SK-N-SH (cell line): ENCODE measurements around the gene RABAC1. TPM values are rescaled to one million over a fixed set of nuclear protein-coding genes. Genes with fewer than 3 reads are reported as not detected.

Source experiments
- CTCF ChIA-PET: fragments of 300-600, 350-600 bp; formaldehyde crosslinking; extraction: SDS; loops from one replicate; lab custom pipeline; 2021; lab: Yijun Ruan, JAX
- POLR2A ChIA-PET: fragments of 350-600 bp; sonication (Branson Sonifier 250); formaldehyde crosslinking; extraction: SDS; loops from one replicate; lab custom pipeline; 2020; ENCODE audit warnings: antibody characterized with exemption, inconsistent platforms; lab: Yijun Ruan, JAX
- DNase-seq: peaks from one replicate; pipeline ENCODE4 v3.0.0; 2012
- H2AFZ ChIP-seq: fragments of 200-600 bp; sonication (generic); 2 replicates; pipeline ENCODE4 v1.8.1; 2016; ENCODE audit warnings: antibody characterized with exemption, mild to moderate bottlenecking, low read depth
- H3F3A ChIP-seq: fragments of 200-600 bp; sonication (generic); replicated peaks from 2 replicates; pipeline ENCODE3; 2016; ENCODE audit warnings: antibody characterized with exemption, mild to moderate bottlenecking; ENCODE audit not compliant: insufficient read depth
- H3K27ac ChIP-seq, 2 experiments: fragments of 200-500 bp in 1 of 2; fragments of 200-600 bp in 1 of 2; sonication (Bioruptor generic) in 1 of 2; sonication (generic), shearing (Covaris generic) in 1 of 2; 2 replicates each; pipeline versions ENCODE4 v1.5.1 to v1.6.1; 2014 to 2016; ENCODE audit warnings: low read depth in 2 of 2, inconsistent platforms in 1 of 2, low read length in 1 of 2, mild to moderate bottlenecking in 1 of 2, mixed read lengths in 1 of 2
- H3K27me3 ChIP-seq: fragments of 200-600 bp; sonication (generic), shearing (Covaris generic); 2 replicates; pipeline ENCODE4 v1.6.1; 2016; ENCODE audit warnings: mixed run types; ENCODE audit not compliant: insufficient read depth
- H3K36me3 ChIP-seq, 2 experiments: fragments of 200-500 bp in 1 of 2; fragments of 200-600 bp in 1 of 2; sonication (Bioruptor generic) in 1 of 2; sonication (generic) in 1 of 2; replicated peaks in 1 of 2; 2 replicates each; pipeline versions ENCODE3 to v1.5.1; 2014 to 2016; ENCODE audit warnings: low read length in 1 of 2, mild to moderate bottlenecking in 1 of 2; ENCODE audit not compliant: insufficient read depth in 2 of 2, control insufficient read depth in 1 of 2
- H3K4me1 ChIP-seq, 2 experiments: fragments of 200-500 bp in 1 of 2; fragments of 200-600 bp in 1 of 2; sonication (Bioruptor generic) in 1 of 2; sonication (generic), shearing (Covaris generic) in 1 of 2; 2 replicates each; pipeline versions ENCODE4 v1.5.1 to v1.6.1; 2014 to 2016; ENCODE audit warnings: low read depth in 1 of 2, low read length in 1 of 2, mixed run types in 1 of 2; ENCODE audit not compliant: insufficient read depth in 2 of 2, control insufficient read depth in 1 of 2
- H3K4me2 ChIP-seq: fragments of 200-600 bp; sonication (generic), shearing (Covaris generic); 2 replicates; pipeline ENCODE4 v1.6.1; 2017; ENCODE audit warnings: mixed run types
- H3K4me3 ChIP-seq, 2 experiments: fragments of 200-500 bp in 1 of 2; fragments of 200-600 bp in 1 of 2; sonication (Bioruptor generic) in 1 of 2; sonication (generic), shearing (Covaris generic) in 1 of 2; 2 replicates each; pipeline versions ENCODE4 v1.5.1 to v1.8.1; 2014 to 2016; ENCODE audit warnings: low read depth in 2 of 2, inconsistent platforms in 1 of 2, low read length in 1 of 2, mild to moderate bottlenecking in 1 of 2, mixed read lengths in 1 of 2, moderate library complexity in 1 of 2
- H3K79me2 ChIP-seq: fragments of 200-600 bp; sonication (generic); 2 replicates; pipeline ENCODE4 v1.8.1; 2017; ENCODE audit warnings: mild to moderate bottlenecking; ENCODE audit not compliant: insufficient read depth
- H3K9ac ChIP-seq: fragments of 200-600 bp; sonication (generic); 2 replicates; pipeline ENCODE4 v1.6.1; 2017; ENCODE audit warnings: mixed run types
- H3K9me2 ChIP-seq: fragments of 200-600 bp; sonication (generic); 2 replicates; pipeline ENCODE4 v1.6.1; 2017; ENCODE audit warnings: mixed run types
- H3K9me3 ChIP-seq: fragments of 200-600 bp; sonication (generic); 2 replicates; pipeline ENCODE4 v1.6.1; 2017; ENCODE audit warnings: mixed run types, mild to moderate bottlenecking, moderate library complexity
- H4K20me1 ChIP-seq: fragments of 200-600 bp; sonication (generic); 2 replicates; pipeline ENCODE4 v1.6.1; 2017; ENCODE audit warnings: mild to moderate bottlenecking, mixed run types; ENCODE audit not compliant: insufficient read depth
- EP300 ChIP-seq, 2 experiments: IDR thresholded peaks; 2 replicates each; pipeline versions ENCODE4 v1.4.0 to v1.6.1; 2012; ENCODE audit warnings: borderline replicate concordance in 1 of 2, low read depth in 1 of 2, low read length in 1 of 2
- EZH2phosphoT487 ChIP-seq: fragments of 200-600 bp; sonication (generic); IDR thresholded peaks from 2 replicates; pipeline ENCODE4 v1.6.1; 2017; ENCODE audit warnings: low read depth, mixed run types, mild to moderate bottlenecking, antibody characterized with exemption, moderate library complexity, borderline replicate concordance
- FOXJ3 ChIP-seq: sonication (generic); formaldehyde crosslinking; IDR thresholded peaks from 2 replicates; pipeline ENCODE4 v1.5.1; 2020; ENCODE audit warnings: mild to moderate bottlenecking, missing genetic modification reagents
- FOXM1 ChIP-seq: IDR thresholded peaks from 2 replicates; pipeline ENCODE4 v1.4.0; 2012; ENCODE audit warnings: low read depth, mild to moderate bottlenecking
- GABPA ChIP-seq: IDR thresholded peaks from 2 replicates; pipeline ENCODE4 v1.4.0; 2012; ENCODE audit warnings: low read depth, mild to moderate bottlenecking
- IRF3 ChIP-seq: fragments of 150-350 bp; IDR thresholded peaks from 2 replicates; pipeline ENCODE4 v1.6.1; 2016; ENCODE audit warnings: mild to moderate bottlenecking, low read depth, low read length
- MXI1 ChIP-seq: IDR thresholded peaks from 2 replicates; pipeline ENCODE4 v1.6.1; 2012; ENCODE audit warnings: mild to moderate bottlenecking, low read depth, low read length, improper control_type of control experiment
- POLR2AphosphoS5 ChIP-seq: IDR thresholded peaks from 2 replicates; pipeline ENCODE4 v1.6.1; 2012; ENCODE audit warnings: low read depth, low read length
- RAD21 ChIP-seq: IDR thresholded peaks from 2 replicates; pipeline ENCODE4 v1.6.1; 2012; ENCODE audit warnings: mild to moderate bottlenecking, low read length
- SIN3A ChIP-seq: IDR thresholded peaks from 2 replicates; pipeline ENCODE4 v1.6.1; 2012; ENCODE audit warnings: low read depth, mild to moderate bottlenecking, low read length, moderate library complexity, borderline replicate concordance
- TAF1 ChIP-seq: IDR thresholded peaks from 2 replicates; pipeline ENCODE4 v1.6.1; 2012; ENCODE audit warnings: low read depth, mild to moderate bottlenecking, low read length, moderate library complexity, borderline replicate concordance
- TCF12 ChIP-seq: IDR thresholded peaks from 2 replicates; pipeline ENCODE4 v1.4.0; 2012
- TEAD4 ChIP-seq: IDR thresholded peaks from 2 replicates; pipeline ENCODE4 v1.4.0; 2012; ENCODE audit warnings: mild to moderate bottlenecking, borderline replicate concordance; ENCODE audit not compliant: insufficient read depth
- WGBS: methylation state at CpG from one replicate; pipeline ENCODE4 v1.1.6; 2017; ENCODE audit warnings: low lambda C conversion rate; 5-methylcytosine and 5-hydroxymethylcytosine counted together
- polyA plus RNA-seq, 3 experiments: library from polyadenylated mRNA; depleted of rRNA; stranded (reverse); fragments of >200 nt; gene quantifications; 2 replicates each; pipeline ENCODE4 v1.2.3, GENCODE V29; 2012

The RABAC1 gene
- polyA plus RNA-seq, 1 of the 3 experiments (the other 2 are of a cell fraction) = 287 TPM

DNA sequence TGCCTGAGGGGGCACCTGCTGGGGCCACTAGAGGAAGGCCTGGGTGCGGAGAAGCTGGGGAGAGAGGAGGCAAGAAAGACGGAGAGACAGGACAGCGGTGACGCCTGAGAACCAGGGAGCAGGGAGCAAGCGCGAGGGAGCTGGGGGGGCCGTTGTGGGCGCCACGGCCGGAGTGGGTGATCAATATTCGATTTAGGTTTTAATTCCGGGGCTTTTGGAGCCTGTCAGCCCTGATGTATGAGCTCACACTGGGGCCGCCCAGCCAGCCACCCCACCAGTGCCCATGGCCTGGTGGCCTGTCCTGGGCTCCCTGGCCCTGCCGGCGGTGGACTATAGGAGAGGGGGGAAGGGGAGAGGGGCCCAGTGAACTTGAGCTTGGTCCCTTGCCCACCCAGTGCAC is 22.2 kb downstream of the RABAC1 start:
- no peak overlapping the region for H3K27ac ChIP-seq
- H3K27me3 ChIP-seq = peaks cover 7% of the 10 kb centered on the region
- TF ChIP-seq EZH2phosphoT487 = no peak
- no peak for TF ChIP-seq GABPA
- no peak for TF ChIP-seq RAD21
- TF ChIP-seq SIN3A = no peak
- no peak for TF ChIP-seq FOXM1
- no peak for TF ChIP-seq POLR2AphosphoS5
- H3K4me1 ChIP-seq = peaks cover 0 to 11% of the 10 kb centered on the region in 2 experiments; a peak in 2 of 4 replicates
- ChIA-PET CTCF (interaction anchor here (0.6 to 1.9 kb wide), 9 partner anchors 12 to 112 kb away, joined by 3 to 15 read pairs (median 4); no protein-coding TSS in a partner anchor), POLR2A (no interaction called here)
- 85% methylated on average over 12 of the region's 15 CpGs for WGBS
- H3K79me2 ChIP-seq = no peaks in the 10 kb centered on the region
- no peak for DNase-seq
- H2AFZ ChIP-seq = no peak overlapping the region
- no peak overlapping the region for H3K4me2 ChIP-seq
- 0 out of 2 replicates have a peak, but pooled peaks cover 3% of the 10 kb centered on the region for H4K20me1 ChIP-seq
- H3F3A ChIP-seq = no peaks in the 10 kb centered on the region
- no peaks in the 10 kb centered on the region for H3K9me3 ChIP-seq
- no peak overlapping the region for H3K9ac ChIP-seq
- no peaks in the 10 kb centered on the region for H3K9me2 ChIP-seq
- no peaks in the 10 kb centered on the region for H3K36me3 ChIP-seq
- no peak overlapping the region for H3K4me3 ChIP-seq

DNA sequence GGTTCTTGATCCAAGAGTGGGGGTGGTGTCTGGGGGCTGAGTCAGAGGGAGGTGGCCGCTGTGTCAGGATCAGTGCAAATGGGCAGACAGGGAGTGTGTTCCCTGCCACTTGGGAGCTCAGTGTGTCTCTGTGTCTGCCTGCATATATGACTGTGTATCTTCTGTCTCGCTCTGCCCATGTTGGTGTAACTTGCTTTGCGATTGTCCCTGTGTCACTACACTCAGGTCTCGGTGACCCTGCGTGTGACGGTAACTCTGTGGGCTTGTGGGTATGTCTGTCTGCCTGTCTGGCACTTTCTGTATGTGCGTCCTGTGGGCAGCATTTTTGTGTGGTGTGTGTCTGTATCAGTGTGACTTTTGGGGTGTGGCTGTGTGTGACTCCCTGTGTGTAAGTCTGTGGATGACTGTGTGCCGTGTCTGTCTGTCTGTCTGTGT is 22.7 kb downstream of the RABAC1 start:
- Histone ChIP-seq H3K27me3 (peaks cover 7% of the 10 kb centered on the region), H3K4me3 (no peak overlapping the region), H3K4me1 (peaks cover 0 to 11% of the 10 kb centered on the region in 2 experiments; a peak in 2 of 4 replicates), H4K20me1 (0 out of 2 replicates have a peak, but pooled peaks cover 3% of the 10 kb centered on the region), H3K27ac (no peak overlapping the region), H3K9me2 (no peaks in the 10 kb centered on the region), H3K36me3 (no peaks in the 10 kb centered on the region), H3K4me2 (no peak overlapping the region), H3K9me3 (no peaks in the 10 kb centered on the region), H2AFZ (no peak overlapping the region), H3F3A (no peaks in the 10 kb centered on the region), H3K79me2 (no peaks in the 10 kb centered on the region), H3K9ac (no peak overlapping the region)
- ChIA-PET POLR2A (no interaction called here), CTCF (interaction anchor here (0.6 to 1.9 kb wide), 5 partner anchors 11 to 99 kb away, joined by 3 to 15 read pairs (median 3); no protein-coding TSS in a partner anchor)
- TF ChIP-seq EP300 (IDR thresholded peaks at IDR 0.05; ENCODE audit: borderline replicate concordance in 1 of 2, low read depth in 1 of 2, low read length in 1 of 2) = no peak
- no peak for TF ChIP-seq TCF12
- TF ChIP-seq FOXJ3 = no peak
- TF ChIP-seq EZH2phosphoT487 = no peak
- TF ChIP-seq MXI1 = no peak
- TF ChIP-seq TAF1 = no peak
- TF ChIP-seq IRF3 = no peak
- no peak for TF ChIP-seq TEAD4
- no peak for DNase-seq
- WGBS = 64% methylated on average over 8 of the region's 8 CpGs
